SK-N-MC (cell line): ENCODE data around the gene PATL2.
"Not testable (repeated sequence)": the region's sequence is repeated elsewhere in the genome, so short reads cannot be mapped to it uniquely, and the experiment has no call there.

Experiments
- DNase-seq: peaks from one replicate; pipeline ENCODE4 v3.0.0-alpha.2; 2011; ENCODE audit warnings: low read depth, low spot score
- H3K27ac ChIP-seq: fragments of 200-600 bp; sonication (generic); 2 replicates; pipeline ENCODE4 v1.5.1; 2016; ENCODE audit warnings: mixed run types
- H3K36me3 ChIP-seq: fragments of 200-600 bp; sonication (generic); 2 replicates; pipeline ENCODE4 v1.6.1; 2017; ENCODE audit warnings: antibody characterized with exemption, low read length, mixed read lengths; ENCODE audit not compliant: insufficient read depth
- H3K4me3 ChIP-seq: fragments of 200-600 bp; sonication (generic); 2 replicates; pipeline ENCODE4 v1.5.1; 2016
- H3K9ac ChIP-seq: fragments of 200-600 bp; sonication (generic); 2 replicates; pipeline ENCODE4 v1.8.0; 2017; ENCODE audit warnings: mixed run types, mixed read lengths; ENCODE audit not compliant: insufficient read length
- H3K9me3 ChIP-seq: fragments of 200-600 bp; sonication (generic); 2 replicates; pipeline ENCODE4 v1.6.1; 2017; ENCODE audit warnings: low read depth, mild to moderate bottlenecking, antibody characterized with exemption, low read length, moderate library complexity, mixed read lengths
- EZH2 ChIP-seq: fragments of 200-600 bp; sonication (generic); IDR thresholded peaks from one replicate; pipeline ENCODE4 v1.6.1; 2017; ENCODE audit warnings: antibody characterized with exemption
- FOXP2 ChIP-seq: optimal IDR thresholded peaks from 2 replicates; pipeline ENCODE3; 2011; ENCODE audit warnings: mild to moderate bottlenecking, moderate library complexity; ENCODE audit not compliant: insufficient read depth; ENCODE audit errors: extremely low read length, control extremely low read depth
- POLR2AphosphoS5 ChIP-seq: IDR thresholded peaks from 2 replicates; pipeline ENCODE4 v1.6.1; 2012; ENCODE audit warnings: mild to moderate bottlenecking, low read depth, low read length, borderline replicate concordance

PATL2 gene

GRCh38 chr15:44647637-44648036, 63.5 kb downstream of the PATL2 start:
- Histone ChIP-seq H3K9ac (no peak overlapping the region), H3K27ac (no peak overlapping the region), H3K36me3 (peaks cover 44% of the 10 kb centered on the region), H3K4me3 (no peak overlapping the region), H3K9me3 (no peaks in the 10 kb centered on the region)
- TF ChIP-seq FOXP2: no peak
- no peak for TF ChIP-seq EZH2
- no peak for TF ChIP-seq POLR2AphosphoS5
- DNase-seq: no peak

- Histone ChIP-seq H3K36me3 (peaks cover 44% of the 10 kb centered on the region), H3K9me3 (no peaks in the 10 kb centered on the region), H3K4me3 (no peak overlapping the region), H3K27ac (no peak overlapping the region), H3K9ac (no peak overlapping the region)
- DNase-seq: no peak
- TF ChIP-seq EZH2 (no peak), POLR2AphosphoS5 (no peak), FOXP2 (no peak)
These were observed 64.1 kb downstream of the PATL2 start for GRCh38 chr15:44647036-44647435.

- TF ChIP-seq FOXP2: no peak
- TF ChIP-seq POLR2AphosphoS5: no peak
- TF ChIP-seq EZH2: no peak
- H3K4me3 ChIP-seq: no peak overlapping the region
- no peak overlapping the region for H3K9ac ChIP-seq
- H3K9me3 ChIP-seq: no peaks in the 10 kb centered on the region
- no peak overlapping the region for H3K27ac ChIP-seq
- H3K36me3 ChIP-seq: peaks cover 38% of the 10 kb centered on the region
- DNase-seq: no peak
These were observed 64.7 kb downstream of the PATL2 start for GRCh38 chr15:44646460-44646859.

- H3K9ac ChIP-seq: no peak overlapping the region
- H3K36me3 ChIP-seq: peaks cover 20% of the 10 kb centered on the region
- no peak for DNase-seq
- no peak overlapping the region for H3K27ac ChIP-seq
- H3K9me3 ChIP-seq: no peaks in the 10 kb centered on the region
- TF ChIP-seq POLR2AphosphoS5 (no peak), EZH2 (no peak), FOXP2 (no peak)
- no peak overlapping the region for H3K4me3 ChIP-seq
These were observed 69.5 kb downstream of the PATL2 start for GRCh38 chr15:44641651-44642050.

- H3K4me3 ChIP-seq: no peak overlapping the region
- peaks cover 22% of the 10 kb centered on the region for H3K36me3 ChIP-seq
These were observed 74.1 kb downstream of the PATL2 start for GRCh38 chr15:44636976-44637375.

GRCh38 chr15:44633603-44634002, 77.5 kb downstream of the PATL2 start:
- TF ChIP-seq EZH2 (no peak), FOXP2 (no peak), POLR2AphosphoS5 (no peak)
- Histone ChIP-seq H3K9ac (no peak overlapping the region), H3K36me3 (peaks cover 40% of the 10 kb centered on the region), H3K27ac (no peak overlapping the region), H3K4me3 (no peak overlapping the region), H3K9me3 (no peaks in the 10 kb centered on the region)
- DNase-seq: no peak

More at GRCh38 chr15:44636976-44637375, 74.1 kb downstream of the PATL2 start:
- no peak for DNase-seq
- no peak overlapping the region for H3K27ac ChIP-seq
- no peak for TF ChIP-seq POLR2AphosphoS5
- TF ChIP-seq EZH2: no peak
- H3K9me3 ChIP-seq: no peaks in the 10 kb centered on the region
- no peak overlapping the region for H3K9ac ChIP-seq

GRCh38 chr15:44625286-44625685, 85.8 kb downstream of the PATL2 start:
- H3K4me3 ChIP-seq, H3K27ac ChIP-seq, H3K9ac ChIP-seq, DNase-seq, H3K9me3 ChIP-seq: not testable (repeated sequence)
- H3K36me3 ChIP-seq: peaks cover 27% of the 10 kb centered on the region

- H3K4me3 ChIP-seq: no peak overlapping the region
- no peak overlapping the region for H3K9ac ChIP-seq
- no peak for DNase-seq
- TF ChIP-seq EZH2 (no peak), POLR2AphosphoS5 (no peak), FOXP2 (no peak)
- H3K36me3 ChIP-seq: peaks cover 10% of the 10 kb centered on the region
- no peaks in the 10 kb centered on the region for H3K9me3 ChIP-seq
- H3K27ac ChIP-seq: no peak overlapping the region
These were observed 87.9 kb downstream of the PATL2 start for GRCh38 chr15:44623178-44623577.

- Histone ChIP-seq H3K9me3 (no peaks in the 10 kb centered on the region), H3K9ac (no peak overlapping the region), H3K27ac (no peak overlapping the region), H3K4me3 (no peak overlapping the region), H3K36me3 (peaks cover 13% of the 10 kb centered on the region)
- no peak for TF ChIP-seq FOXP2
- TF ChIP-seq EZH2: no peak
- TF ChIP-seq POLR2AphosphoS5: no peak
- no peak for DNase-seq
These were observed 91.0 kb downstream of the PATL2 start for GRCh38 chr15:44620081-44620480.

- Histone ChIP-seq H3K9me3 (no peaks in the 10 kb centered on the region), H3K9ac (no peak overlapping the region), H3K36me3 (peaks cover 35% of the 10 kb centered on the region), H3K4me3 (no peak overlapping the region), H3K27ac (no peak overlapping the region)
- no peak for TF ChIP-seq EZH2
- no peak for TF ChIP-seq FOXP2
- no peak for TF ChIP-seq POLR2AphosphoS5
- no peak for DNase-seq
These were observed 94.1 kb downstream of the PATL2 start for GRCh38 chr15:44616974-44617373.
